Activated CD8-positive, alpha-beta memory T cell treated with anti-CD3 and anti-CD28 coated beads for 36 hours (primary cell): ENCODE data around the gene SLC4A2. TPM values are rescaled to one million over a fixed set of nuclear protein-coding genes. Genes with fewer than 3 reads are reported as not detected.

Source experiments
- CTCF ChIA-PET: fragments of 350-600 bp; sonication (Branson Sonifier 250); formaldehyde crosslinking; loops from one replicate; lab custom pipeline; 2021; ENCODE audit warnings: antibody characterized with exemption; lab: Charles Lee
- POLR2A ChIA-PET: fragments of 350-600 bp; sonication (Branson Sonifier 250); formaldehyde crosslinking; loops from one replicate; lab custom pipeline; 2021; ENCODE audit warnings: antibody characterized with exemption; lab: Charles Lee
- total RNA-seq, 2 experiments: library from RNA; stranded (reverse); gene quantifications; one replicate each; pipeline ENCODE4 v1.2.3, GENCODE V29; 2021

The SLC4A2 gene
- total RNA-seq, 2 experiments from 2014 or later: 118 to 120 TPM

DNA sequence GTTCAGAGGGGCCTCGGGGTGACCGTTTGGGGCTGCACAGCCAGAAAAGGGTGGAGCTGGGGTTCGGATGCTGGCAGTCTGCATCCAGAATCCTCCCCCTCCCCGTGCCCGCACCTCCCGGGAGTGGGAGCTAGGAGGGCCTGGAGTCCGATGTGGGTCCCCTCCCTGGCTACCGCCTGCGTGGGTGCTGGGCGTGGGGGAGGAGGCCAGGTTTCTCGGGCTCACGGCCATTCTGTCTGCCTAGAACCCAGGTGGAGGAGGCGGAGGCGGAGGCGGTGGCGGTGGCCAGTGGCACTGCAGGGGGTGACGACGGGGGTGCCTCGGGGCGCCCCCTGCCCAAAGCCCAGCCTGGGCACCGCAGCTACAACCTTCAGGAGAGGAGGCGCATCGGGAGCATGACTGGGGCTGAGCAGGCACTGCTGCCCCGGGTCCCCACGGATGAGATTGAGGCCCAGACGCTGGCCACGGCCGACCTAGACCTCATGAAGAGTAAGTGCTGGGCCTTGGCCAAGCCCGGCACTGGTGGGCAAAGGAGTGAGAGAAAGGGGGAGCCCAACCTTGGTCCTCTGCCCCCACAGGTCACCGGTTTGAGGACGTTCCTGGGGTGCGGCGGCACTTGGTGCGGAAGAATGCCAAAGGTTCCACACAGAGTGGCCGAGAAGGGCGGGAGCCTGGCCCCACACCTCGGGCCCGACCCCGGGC lies 7.0 kb downstream of the SLC4A2 start:
- ChIA-PET POLR2A (interaction anchor here (1.2 kb wide), 1 partner anchor 11 kb away, joined by 4 read pairs; no protein-coding TSS in a partner anchor), CTCF (no interaction called here)

DNA sequence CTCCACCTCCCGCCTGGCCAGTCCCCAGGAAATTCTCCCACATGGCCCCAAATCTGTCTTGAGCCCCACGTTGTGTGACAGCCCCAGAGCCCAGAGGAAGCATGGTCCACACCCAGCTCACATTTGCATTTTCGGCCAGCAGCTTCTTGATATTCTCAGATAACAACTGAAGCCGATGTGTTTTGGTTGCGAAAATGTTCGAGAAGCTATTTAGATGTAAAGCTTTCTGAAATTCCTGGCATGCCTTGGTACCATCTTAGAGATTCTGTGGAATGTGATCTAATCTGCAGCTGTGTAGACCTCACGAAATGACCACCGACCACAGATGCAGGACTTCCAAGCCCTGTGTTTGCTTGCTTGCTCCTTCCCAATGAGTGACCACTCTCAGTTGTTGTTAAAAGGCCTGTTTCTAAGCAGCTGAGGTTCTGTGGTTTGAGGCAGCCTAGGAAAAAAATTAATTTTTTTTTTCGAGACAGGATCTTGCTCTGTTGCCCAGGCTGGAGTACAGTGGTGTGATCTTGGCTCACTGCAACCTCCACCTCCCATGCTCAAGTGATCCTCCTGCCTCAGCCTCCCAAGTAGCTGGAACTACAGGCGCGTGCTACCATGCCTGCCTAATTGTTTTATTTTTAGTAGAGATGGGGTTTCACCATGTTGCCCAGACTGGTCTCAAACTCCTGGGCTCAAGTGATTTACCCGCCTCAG lies 8.8 kb downstream of the SLC4A2 start:
- POLR2A ChIA-PET: interaction anchor here (1.1 kb wide), 1 partner anchor 9 kb away, joined by 4 read pairs; the partner anchor contains the start of gene SLC4A2

GRCh38 chr7:151069841-151070573 lies 10.6 kb downstream of the SLC4A2 start:
- POLR2A ChIA-PET: no interaction called here
- CTCF ChIA-PET: interaction anchor here (1.0 kb wide), 1 partner anchor 9 kb away, joined by 3 read pairs; no protein-coding TSS in a partner anchor

More for the DNA sequence above, 8.8 kb downstream of the SLC4A2 start:
- CTCF ChIA-PET: interaction anchor here (1.2 to 1.3 kb wide), 2 partner anchors 8 to 43 kb away, joined by 3 to 5 read pairs; no protein-coding TSS in a partner anchor

DNA sequence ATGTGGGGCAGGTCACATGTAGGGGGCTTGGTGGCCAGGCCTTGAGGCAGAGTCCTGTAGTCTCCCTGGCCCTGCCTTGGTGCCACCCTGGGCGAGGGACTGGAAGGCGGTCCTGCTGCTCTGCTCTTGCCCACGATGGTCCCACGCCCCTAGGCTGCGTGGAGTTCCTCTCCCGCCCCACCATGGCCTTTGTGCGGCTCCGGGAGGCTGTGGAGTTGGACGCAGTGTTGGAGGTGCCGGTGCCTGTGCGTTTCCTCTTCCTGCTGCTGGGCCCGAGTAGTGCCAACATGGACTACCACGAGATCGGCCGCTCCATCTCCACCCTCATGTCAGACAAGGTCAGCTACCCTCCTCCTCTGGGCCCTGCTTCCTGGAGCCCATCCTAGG lies 11.2 kb downstream of the SLC4A2 start:
- POLR2A ChIA-PET: no interaction called here
- CTCF ChIA-PET: interaction anchor here (1.0 kb wide), 1 partner anchor 9 kb away, joined by 3 read pairs; no protein-coding TSS in a partner anchor

DNA sequence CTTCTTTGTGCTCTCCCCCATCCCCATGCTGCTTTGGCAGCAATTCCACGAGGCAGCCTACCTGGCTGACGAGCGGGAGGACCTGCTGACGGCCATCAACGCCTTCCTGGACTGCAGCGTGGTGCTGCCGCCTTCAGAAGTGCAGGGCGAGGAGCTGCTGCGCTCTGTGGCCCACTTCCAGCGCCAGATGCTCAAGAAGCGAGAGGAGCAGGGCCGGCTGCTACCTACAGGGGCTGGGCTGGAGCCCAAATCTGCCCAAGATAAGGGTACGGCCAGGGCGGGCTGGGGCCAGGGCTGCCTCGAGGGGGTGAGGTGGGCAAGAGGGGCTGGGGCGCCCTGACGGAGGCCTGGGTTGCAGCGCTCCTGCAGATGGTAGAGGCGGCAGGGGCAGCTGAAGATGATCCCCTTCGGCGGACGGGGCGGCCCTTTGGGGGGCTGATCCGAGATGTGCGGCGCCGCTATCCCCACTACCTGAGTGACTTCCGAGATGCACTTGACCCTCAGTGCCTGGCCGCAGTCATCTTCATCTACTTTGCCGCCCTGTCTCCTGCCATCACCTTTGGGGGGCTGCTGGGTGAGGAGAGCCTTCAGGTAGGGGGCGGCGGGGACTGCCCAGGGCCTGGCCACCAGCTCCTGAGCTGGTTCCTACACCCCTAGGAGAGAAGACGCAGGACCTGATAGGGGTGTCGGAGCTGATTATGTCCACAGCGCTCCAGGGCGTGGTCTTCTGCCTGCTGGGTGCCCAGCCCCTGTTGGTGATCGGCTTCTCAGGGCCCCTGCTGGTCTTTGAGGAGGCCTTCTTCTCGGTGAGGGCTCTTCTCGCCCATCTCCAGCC lies 11.9 kb downstream of the SLC4A2 start:
- CTCF ChIA-PET: interaction anchor here (1.0 kb wide), 1 partner anchor 8 kb away, joined by 3 read pairs; no protein-coding TSS in a partner anchor
- POLR2A ChIA-PET: no interaction called here

DNA sequence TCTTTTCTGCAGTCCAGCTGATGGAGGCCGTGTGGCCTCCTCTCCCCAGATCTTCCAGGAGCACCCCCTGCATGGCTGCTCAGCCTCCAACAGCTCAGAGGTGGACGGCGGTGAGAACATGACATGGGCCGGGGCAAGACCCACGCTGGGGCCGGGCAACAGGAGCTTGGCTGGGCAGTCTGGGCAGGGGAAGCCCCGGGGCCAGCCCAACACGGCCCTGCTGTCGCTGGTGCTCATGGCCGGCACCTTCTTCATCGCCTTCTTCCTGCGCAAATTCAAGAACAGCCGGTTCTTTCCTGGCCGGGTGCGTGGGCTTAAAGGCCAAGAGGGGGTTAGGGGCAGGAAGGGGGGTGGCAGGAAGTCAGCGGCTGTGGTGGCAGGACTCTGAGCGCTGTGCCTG lies 14.6 kb downstream of the SLC4A2 start:
- ChIA-PET CTCF (interaction anchor here (1.3 kb wide), 1 partner anchor 11 kb away, joined by 7 read pairs; no protein-coding TSS in a partner anchor), POLR2A (no interaction called here)

DNA sequence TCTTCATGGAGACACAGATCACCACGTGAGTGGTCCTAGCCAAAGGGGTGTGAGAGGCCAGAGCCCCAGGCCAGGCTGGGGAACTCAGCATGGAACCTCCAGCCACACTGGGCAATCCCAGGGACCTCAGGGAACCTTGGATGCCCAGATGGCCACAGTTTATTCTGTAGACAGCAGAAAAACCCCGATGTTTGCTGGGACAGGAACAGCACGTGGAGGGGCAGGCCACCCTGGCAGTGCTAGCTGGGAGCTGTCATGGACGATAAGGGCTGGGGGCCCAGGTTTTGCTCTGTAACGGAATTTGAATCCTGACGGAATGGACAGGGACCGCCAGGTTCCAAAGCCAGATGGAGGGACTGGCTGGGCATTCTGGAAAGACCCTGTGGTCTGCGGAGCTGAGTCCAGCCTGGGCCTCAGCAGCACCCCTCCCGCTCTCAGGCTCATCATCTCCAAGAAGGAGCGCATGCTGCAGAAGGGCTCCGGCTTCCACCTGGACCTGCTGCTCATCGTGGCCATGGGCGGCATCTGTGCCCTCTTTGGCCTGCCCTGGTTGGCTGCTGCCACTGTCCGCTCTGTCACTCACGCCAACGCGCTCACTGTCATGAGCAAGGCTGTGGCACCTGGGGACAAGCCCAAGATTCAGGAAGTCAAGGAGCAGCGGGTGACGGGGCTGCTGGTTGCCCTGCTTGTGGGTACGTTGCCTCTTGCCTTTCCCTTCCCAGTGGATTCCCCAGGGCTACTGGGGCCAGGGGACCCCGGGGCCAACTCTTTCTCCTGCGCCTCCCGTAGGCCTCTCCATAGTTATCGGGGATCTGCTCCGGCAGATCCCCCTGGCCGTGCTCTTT lies 15.7 kb downstream of the SLC4A2 start:
- ChIA-PET POLR2A (no interaction called here), CTCF (interaction anchor here (1.3 kb wide), 1 partner anchor 12 kb away, joined by 7 read pairs; no protein-coding TSS in a partner anchor)

DNA sequence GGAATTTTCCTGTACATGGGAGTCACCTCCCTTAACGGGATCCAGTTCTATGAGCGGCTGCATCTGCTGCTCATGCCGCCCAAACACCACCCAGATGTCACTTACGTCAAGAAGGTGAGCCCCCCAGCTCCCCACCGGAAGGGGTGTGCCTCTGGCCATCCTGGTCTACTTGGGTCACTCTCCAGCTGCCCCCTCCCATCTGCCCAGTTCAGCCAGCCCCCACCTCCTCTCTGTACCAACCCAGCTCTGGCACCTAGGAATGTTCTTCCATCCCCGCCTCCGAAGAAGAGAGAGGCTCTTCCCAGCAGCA lies 16.2 kb downstream of the SLC4A2 start:
- ChIA-PET CTCF (no interaction called here), POLR2A (no interaction called here)

DNA sequence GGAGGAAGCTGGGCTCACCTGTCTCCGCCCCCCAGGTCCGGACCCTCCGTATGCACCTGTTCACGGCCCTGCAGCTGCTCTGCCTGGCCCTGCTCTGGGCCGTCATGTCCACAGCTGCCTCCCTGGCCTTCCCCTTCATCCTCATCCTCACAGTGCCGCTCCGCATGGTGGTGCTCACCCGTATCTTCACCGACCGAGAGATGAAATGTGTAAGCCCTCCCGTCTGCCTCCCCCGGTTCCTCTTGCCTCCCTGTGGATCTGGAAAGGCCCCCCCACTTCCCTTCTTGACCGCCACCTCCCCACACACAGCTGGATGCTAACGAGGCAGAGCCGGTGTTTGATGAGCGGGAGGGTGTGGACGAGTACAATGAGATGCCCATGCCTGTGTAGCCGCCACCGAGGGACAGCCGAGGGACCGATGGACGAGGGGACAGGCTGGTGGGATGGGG lies 16.6 kb downstream of the SLC4A2 start:
- CTCF ChIA-PET: no interaction called here
- POLR2A ChIA-PET: no interaction called here

GRCh38 chr7:151076863-151077704 lies 17.7 kb downstream of the SLC4A2 start:
- ChIA-PET CTCF (interaction anchor here (1.4 kb wide), 1 partner anchor 34 kb away, joined by 4 read pairs; no protein-coding TSS in a partner anchor), POLR2A (interaction anchor here (1.7 kb wide), 1 partner anchor 11 kb away, joined by 4 read pairs; no protein-coding TSS in a partner anchor)

DNA sequence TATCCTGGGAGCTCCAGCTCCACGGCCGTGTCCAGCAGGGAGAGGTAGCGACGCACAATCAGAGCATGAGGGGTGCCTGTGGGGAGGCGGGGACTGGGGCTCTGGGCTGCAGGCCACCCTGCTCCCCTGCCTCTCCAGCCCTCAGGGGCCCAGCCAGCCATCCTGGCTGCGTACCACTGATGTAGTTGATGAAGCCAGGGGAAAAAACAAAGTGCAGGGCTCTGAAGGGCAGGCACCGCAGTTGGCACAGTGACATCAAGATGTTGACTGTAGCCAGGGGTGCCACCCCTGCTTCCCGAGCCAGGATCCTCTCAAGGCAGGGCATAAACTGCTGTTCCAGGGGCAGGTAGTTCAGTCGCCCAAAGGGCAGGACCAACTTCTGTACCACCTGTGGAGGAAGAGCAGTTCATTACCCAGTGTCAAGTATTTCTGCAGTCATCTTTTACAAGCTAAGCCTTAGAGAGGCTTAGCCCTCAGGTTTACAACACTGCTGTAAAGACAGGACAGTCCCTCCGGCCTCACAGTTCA lies 18.4 kb downstream of the SLC4A2 start:
- ChIA-PET POLR2A (interaction anchor here (1.7 kb wide), 1 partner anchor 12 kb away, joined by 4 read pairs; no protein-coding TSS in a partner anchor), CTCF (interaction anchor here (1.4 kb wide), 1 partner anchor 33 kb away, joined by 4 read pairs; no protein-coding TSS in a partner anchor)

- POLR2A ChIA-PET: interaction anchor here (1.7 kb wide), 1 partner anchor 12 kb away, joined by 4 read pairs; no protein-coding TSS in a partner anchor
- CTCF ChIA-PET: interaction anchor here (1.4 kb wide), 1 partner anchor 32 kb away, joined by 4 read pairs; no protein-coding TSS in a partner anchor
Observed at GRCh38 chr7:151078233-151079040, 19.0 kb downstream of the SLC4A2 start.

- ChIA-PET POLR2A (no interaction called here), CTCF (interaction anchor here (0.9 to 1.1 kb wide), 2 partner anchors 9 to 61 kb away, joined by 3 read pairs; no protein-coding TSS in a partner anchor)
Observed at GRCh38 chr7:151079199-151079910, 20.0 kb downstream of the SLC4A2 start.

- CTCF ChIA-PET: interaction anchor here (0.9 to 1.2 kb wide), 4 partner anchors 9 to 61 kb away, joined by 3 to 4 read pairs (median 3); partner anchors contain the start of gene ABCB8
- POLR2A ChIA-PET: no interaction called here
Observed at GRCh38 chr7:151080067-151080521, 20.7 kb downstream of the SLC4A2 start.
